Hepatocyte (in vitro differentiated cells): ENCODE results near the gene ZNF496.

Experiments
- EZH2 ChIP-seq: fragments of 200-600 bp; sonication (generic); IDR thresholded peaks from 2 replicates; pipeline ENCODE4 v1.6.1; 2016; ENCODE audit warnings: antibody characterized with exemption, mild to moderate bottlenecking, borderline replicate concordance
- TF ChIP-seq, protein P1 (sequence below): fragments of 200-600 bp; sonication (generic); IDR thresholded peaks from 2 replicates; pipeline ENCODE4 v1.5.1; 2016; ENCODE audit warnings: antibody characterized with exemption, mild to moderate bottlenecking; ENCODE audit not compliant: poor library complexity

DNA sequence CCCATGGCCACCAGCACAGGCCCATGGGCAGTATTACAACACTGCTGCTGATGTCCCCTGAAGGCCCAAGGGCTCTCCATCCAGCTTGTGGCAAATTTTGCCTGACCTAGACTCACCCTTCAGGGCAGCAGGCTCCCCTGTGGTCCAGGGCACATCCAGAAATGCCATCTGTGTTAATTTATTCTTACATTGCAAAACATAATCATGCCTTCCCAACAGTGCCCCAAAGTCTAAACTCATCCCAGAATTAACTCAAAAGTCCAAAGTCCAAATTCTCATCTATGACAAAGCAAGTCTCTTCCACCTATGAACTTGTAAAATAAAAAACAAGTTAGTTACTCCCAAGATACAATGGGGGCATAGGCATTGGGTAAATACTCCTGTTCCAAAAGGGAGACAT lies 62.5 kb downstream of the ZNF496 start:
- TF ChIP-seq EZH2, result no peak
- TF ChIP-seq, protein P1, sequence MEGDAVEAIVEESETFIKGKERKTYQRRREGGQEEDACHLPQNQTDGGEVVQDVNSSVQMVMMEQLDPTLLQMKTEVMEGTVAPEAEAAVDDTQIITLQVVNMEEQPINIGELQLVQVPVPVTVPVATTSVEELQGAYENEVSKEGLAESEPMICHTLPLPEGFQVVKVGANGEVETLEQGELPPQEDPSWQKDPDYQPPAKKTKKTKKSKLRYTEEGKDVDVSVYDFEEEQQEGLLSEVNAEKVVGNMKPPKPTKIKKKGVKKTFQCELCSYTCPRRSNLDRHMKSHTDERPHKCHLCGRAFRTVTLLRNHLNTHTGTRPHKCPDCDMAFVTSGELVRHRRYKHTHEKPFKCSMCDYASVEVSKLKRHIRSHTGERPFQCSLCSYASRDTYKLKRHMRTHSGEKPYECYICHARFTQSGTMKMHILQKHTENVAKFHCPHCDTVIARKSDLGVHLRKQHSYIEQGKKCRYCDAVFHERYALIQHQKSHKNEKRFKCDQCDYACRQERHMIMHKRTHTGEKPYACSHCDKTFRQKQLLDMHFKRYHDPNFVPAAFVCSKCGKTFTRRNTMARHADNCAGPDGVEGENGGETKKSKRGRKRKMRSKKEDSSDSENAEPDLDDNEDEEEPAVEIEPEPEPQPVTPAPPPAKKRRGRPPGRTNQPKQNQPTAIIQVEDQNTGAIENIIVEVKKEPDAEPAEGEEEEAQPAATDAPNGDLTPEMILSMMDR, result no peak
